Measurements from ENCODE around the gene PDZRN3.

DNA sequence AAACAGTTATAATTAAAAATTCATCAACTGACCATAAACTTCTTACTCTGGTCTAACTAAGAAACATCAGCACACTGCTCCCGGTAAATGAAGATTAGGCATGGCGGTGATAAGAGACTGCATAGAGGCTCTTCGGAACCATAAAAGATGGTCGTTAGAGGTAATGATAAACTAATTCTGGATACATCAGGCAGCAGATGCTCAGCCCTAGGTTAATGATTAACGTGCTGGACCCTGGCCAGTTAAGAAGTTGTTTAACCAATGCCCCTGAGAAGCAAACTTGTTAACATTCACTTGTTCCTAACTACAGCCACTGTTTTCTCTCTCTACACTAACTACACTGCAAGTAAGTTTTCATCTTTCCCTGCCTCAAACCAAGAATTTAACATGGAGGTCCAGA lies 111.5 kb downstream of the PDZRN3 start:
- TF ChIP-seq, protein P1, sequence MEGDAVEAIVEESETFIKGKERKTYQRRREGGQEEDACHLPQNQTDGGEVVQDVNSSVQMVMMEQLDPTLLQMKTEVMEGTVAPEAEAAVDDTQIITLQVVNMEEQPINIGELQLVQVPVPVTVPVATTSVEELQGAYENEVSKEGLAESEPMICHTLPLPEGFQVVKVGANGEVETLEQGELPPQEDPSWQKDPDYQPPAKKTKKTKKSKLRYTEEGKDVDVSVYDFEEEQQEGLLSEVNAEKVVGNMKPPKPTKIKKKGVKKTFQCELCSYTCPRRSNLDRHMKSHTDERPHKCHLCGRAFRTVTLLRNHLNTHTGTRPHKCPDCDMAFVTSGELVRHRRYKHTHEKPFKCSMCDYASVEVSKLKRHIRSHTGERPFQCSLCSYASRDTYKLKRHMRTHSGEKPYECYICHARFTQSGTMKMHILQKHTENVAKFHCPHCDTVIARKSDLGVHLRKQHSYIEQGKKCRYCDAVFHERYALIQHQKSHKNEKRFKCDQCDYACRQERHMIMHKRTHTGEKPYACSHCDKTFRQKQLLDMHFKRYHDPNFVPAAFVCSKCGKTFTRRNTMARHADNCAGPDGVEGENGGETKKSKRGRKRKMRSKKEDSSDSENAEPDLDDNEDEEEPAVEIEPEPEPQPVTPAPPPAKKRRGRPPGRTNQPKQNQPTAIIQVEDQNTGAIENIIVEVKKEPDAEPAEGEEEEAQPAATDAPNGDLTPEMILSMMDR (IDR thresholded peaks at IDR 0.05), result no peak
- TF ChIP-seq POLR2A (IDR thresholded peaks at IDR 0.05), result no peak
